NCI-H748 (cell line): ENCODE measurements around the gene MMADHC.
A peak's percentile ranks its signal among the peaks of the same experiment; 100 is the strongest.
"Not testable (repeated sequence)": the region's sequence is repeated elsewhere in the genome, so short reads cannot be mapped to it uniquely, and the experiment has no call there.

Experiments used
- DNase-seq: peaks from one replicate; lab custom pipeline; 2025; ENCODE audit not compliant: unreplicated experiment; lab: John Stamatoyannopoulos, UW

Gene MMADHC

DNA sequence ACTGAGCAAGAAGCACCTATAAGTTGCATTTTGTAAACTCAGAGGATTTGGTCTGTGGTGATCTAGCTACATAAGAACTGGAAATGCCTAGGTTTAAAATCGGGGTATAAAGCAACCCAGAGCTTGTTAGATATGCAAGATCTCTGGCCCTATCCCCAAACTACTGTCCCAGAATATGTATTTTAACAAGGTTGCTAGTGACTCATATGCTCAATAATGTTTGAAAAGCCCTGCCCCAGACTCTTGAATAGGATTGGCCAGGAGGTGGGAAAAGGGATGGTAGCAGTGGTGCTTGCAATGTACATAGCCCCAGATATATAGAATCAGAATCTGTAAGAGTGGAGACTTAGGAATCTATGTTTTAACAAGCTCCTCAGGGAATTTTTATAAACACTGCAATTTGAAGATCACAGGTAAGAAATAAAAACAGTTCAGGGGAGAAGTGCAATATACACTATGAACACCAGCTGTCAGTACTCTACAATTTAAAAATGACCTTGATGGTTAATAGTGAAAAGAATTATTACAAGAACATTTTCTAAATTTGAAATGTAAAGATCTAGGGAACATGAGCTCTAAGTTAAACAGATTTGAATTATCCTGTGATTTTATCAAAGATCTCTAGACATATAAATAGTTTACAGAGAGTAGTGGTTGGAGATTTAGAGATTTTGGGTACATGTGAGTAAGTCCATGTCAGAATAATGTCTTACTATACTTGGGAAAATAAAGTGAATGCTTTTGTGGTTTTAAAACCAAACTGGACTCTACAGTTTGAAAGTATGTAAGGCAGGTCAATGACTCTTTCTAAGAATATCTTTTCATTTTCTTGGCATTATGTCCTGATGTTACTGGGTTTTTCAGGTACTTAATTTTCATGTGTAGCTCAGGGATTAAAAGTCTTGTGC is 7.7 kb upstream of the MMADHC start:
- DNase-seq = no peak

DNA sequence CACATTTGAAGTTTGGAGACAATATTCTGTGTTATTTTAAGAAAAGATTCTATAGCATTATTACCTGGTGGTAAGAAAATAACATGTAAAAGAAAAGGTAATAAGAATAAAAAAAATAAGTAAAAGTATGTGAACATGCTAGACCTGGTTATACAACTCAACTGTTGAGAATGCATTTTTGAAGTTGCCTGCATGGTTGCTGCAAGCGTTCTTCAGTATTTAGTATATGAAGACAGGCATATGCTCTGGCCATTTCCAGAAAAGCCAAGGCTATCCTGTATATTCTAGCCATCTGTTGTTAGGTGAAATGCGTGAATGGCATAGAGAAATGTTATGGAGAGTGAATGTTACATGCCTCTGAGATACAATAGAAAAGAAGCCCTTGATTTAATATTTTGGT is 6.8 kb upstream of the MMADHC start:
- DNase-seq = no peak

DNA sequence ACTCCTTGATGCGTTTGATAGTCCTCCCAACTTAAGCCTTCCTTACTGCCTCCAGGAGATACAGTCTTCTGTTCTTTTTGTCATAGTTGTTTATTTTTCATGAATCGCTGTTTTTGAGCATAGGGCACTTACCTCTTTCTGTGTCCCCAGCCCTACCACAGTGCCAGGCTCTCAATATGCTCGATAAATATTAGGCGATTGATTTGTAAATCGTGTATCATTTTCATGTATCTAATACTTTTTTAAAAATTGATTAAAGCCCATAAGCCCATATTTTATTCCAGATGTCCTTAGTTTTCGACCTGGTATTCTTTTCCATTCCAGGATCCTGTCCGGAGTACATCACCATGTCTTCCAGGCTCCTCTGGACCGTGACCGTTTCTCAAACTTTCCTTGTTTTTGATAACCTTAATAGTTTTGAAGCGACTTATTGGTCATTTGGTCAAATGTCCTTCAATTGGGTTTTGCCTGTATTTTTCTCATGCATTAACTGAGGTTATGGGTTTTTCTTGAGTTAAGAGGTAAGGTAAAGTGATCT is 444 bp upstream of the MMADHC start:
- DNase-seq = no peak

DNA sequence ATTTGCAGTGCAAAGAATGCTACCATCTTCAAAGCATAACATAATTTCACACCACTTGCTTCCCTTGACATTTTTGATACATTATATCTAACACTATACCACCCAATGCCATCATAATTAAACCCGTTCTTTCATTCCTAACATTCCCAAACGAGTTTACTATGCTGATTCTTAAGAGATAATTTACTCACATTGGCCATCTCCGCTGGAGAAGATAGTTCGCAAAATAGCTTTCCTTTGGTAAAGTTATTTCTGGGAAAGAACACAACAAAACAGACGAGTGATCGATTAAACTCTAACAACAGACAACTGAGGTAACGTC is 716 bp downstream of the MMADHC start:
- DNase-seq = no peak

DNA sequence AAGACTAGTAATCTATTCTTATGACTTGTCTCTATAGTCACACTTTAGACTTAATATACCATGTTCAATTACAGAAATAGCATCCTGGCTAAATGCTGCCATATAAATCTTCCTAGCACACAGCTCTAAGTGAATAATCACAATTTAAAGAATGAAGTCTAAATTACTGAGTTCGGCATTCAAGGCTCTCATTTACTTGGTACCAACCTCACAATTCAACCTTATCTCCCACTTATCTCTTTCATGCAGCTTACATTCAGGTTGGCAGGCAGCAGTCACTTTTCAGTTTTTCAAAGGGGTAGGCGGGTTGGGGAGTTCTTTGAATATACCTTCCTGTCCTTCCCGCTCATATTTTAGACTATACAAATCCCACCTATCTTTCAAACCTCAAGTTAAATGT is 1.5 kb downstream of the MMADHC start:
- peak; percentile 4 for DNase-seq

DNA sequence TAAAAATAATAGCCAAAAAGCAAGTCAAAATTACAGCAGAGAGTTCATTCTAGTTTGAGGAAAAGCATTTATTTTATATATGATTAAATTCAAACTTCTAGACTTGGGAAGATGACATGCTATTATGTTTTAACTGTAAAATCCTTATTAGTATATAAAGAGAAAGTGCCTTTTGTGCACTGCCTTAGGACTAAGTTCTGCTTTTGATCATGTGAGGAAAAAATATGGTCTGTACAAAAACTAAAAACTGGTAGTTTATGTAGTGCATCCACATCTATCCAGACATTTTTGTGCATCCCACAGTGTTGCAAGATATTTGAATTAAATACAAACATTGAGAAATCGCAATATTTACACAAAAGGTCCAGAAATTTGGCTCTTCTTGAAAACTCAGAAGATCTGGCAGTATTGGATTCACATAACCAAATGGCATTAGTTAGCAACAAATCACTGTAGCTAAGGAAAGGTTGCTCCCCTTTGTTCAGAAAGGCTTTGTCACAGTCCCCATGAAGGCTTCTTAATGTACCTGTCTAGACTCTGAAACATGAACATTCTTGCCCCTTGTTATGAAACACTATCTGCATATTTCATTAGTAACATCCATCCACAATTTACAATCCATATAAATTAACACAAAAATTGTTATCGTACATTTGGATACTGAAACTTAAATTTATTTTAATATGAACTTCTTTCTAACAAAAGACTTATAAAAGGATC is 2.2 kb downstream of the MMADHC start:
- DNase-seq = no peak

DNA sequence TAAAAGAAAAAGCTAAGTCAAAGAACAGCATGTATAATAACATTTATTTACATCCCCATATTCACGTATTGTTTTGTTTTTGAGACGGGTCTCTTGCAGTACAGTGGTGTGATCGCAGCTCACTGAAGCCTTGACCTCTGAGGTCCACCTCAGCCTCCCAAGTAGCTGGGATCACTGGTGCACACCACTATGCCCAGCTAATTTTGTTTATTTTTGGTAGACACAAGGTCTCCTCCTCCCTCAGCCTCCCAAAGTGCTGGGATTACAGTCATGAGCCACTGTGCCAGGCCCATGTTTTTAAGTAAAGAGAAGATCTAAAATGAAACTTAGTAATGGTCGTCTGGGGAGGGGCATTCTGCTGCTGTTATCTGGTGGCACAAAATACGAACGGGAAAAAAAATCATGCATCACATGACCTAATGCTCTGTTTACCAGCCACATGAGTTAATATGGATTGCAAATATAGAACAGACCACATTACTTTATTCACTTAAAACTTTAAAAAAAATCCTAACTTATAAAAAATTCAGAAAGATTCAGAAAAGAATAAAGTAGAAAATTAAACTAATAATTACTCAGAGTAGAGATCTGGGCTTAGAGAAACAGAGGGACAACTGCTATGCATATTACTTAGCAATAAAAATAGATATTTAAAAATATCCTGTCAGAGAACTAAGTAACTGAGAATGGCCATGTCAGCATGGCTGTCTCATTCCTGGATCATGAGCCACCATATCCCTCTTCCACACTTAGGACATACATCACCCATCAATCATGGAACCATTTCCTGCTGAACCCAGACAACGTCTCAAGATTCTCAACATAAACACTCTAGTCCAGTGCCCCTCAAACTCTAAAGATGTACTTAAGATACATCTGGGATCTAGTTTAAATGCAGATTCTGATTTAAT is 7.3 kb downstream of the MMADHC start:
- no peak for DNase-seq

DNA sequence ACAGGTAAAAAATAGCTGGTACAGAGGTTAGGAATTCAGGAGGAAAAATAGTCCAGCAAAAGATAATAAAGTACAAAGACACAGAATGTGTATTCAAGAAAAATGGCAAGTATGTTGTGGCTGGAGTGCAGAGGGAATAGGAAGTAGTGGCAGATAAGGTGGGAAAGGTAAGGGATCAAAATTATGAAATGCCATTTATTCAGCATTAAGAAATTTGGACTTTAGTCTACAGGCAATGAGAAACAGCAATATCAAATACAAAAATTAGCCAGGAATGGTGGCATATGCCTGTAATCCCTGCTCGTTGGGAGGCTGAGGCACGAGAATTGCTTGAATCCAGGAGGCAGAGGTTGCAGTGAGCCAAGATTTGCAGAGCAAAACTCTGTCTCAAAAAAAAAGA is 10.3 kb downstream of the MMADHC start:
- DNase-seq = no peak

DNA sequence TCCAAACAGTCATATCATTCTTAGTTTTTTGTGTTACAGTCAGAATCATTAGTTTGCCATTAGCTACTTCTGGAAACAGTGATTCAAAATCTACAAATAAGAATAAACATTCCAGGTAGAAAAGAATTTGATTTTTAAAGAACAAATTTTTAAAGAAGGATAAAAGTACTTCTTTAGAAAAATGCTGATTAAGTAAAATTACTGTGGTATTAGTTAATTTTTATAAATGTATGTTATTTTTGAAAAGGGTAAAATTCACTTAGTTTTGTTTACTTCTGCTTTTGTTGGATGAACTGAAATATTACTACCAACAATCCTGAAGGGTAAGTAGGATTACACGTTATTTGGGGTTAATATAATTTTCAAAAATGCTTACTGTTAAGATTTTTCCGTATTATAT is 11.8 kb downstream of the MMADHC start:
- no peak for DNase-seq

DNA sequence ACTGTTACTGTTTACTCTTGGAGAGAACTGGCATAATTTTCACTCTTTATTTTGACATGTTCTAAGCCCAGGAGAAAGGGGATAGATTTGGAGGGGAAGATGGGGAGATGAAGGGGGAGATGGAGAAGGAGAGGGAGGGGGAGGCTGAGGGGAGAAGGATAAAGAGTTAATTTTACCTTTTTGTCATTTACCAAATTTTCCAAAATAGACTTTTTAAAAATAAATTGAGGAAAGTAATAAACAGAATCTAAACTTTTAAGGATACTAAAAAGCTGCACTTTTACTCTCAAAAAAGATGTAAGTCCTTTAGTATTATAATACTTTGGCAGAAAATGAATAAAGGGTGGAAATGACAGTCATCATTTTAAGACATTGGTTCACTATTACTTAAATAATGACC is 12.3 kb downstream of the MMADHC start:
- DNase-seq = no peak

DNA sequence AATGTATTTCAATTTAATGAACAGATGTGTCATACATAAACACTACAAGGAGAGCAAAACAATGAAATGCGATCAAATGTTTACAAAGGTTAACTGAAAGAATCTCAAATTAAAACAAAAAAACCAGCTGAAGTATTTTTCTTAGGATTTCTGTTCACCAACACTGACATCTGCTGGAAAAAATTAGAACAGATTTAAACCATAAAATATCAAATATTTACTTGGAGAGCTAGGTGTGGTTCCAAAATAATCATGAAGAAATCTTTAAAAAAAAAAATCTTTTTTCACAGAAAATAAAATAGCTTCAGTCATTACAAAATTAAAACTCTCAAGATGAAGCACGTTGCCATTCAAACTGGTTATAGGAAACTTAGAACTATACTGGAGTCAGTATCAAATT is 13.8 kb downstream of the MMADHC start:
- DNase-seq = no peak

DNA sequence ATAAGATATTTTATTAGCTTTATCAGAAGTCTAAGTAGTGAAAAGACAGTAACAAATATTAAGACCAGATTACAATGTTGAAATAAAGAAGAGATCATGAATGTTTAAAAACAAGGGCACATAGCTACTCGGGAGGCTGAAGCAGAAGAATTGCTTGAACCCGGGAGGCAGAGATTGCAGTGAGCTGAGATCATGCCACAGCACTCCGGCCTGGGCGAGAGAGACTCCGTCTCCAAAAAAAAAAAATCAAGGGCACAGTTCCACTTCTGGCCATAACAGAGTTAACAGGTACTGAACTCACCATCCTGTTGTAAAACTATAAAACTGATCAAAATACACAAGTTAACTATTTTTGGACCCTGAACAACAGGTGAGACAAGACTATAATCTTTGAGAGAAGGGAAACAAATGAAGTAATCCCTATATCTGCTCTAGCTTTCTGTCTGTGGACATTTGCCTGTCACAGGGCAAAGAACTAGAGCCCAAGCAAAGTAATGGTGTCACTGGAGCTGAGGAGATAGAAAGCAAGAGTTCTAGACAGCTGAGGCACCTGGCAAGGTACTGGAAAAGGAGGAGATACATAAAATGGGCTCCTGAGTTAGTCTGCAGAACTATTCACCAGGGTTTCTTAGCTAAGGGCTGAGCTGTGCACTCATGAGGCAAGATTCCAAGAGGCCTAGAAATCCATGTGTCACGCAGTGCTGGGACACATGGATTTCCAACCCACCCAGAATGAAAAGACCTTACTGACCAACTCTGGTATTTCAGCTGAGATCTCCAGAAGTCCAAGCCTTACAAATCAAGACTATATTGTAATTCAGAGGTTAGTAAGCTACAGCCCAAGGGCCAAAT is 15.2 kb downstream of the MMADHC start:
- DNase-seq = peak; percentile 10

DNA sequence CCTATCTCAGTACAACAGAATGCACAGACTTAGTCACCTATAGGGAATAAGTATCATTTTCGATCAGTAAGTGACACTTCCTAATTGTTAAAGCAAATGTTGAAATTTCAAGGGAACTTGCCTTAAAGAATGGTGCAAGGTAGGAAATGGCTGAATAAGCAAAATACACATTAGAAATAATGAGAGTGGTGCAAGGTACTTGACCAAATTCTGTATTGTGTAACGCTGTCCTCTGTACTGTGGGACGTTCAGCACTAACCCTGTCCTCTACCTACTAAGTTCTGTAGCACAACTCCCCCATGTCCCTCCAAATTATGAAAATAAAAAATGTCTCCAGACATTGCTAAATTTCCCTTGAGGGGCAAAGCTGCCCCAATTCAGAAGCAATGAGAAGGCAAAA is 19.4 kb downstream of the MMADHC start:
- no peak for DNase-seq

DNA sequence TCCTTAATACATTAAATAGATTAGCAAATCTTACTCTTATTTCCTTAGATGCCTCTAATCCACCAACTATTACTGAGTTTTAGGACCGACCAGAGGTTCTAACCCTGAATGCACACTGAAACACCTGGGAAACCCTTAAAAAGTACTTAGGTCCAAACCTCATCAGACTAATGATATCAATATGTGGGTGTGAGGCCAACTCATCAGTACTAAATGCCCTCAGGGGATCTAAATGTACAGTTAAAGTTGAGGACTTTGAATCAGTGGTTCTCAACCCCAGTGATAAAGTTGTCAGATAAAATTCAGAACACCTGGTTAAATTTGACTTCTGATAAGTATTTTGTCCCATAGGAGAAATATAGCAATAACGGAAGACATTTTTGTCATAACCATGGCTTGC is 20.9 kb downstream of the MMADHC start:
- no peak for DNase-seq

DNA sequence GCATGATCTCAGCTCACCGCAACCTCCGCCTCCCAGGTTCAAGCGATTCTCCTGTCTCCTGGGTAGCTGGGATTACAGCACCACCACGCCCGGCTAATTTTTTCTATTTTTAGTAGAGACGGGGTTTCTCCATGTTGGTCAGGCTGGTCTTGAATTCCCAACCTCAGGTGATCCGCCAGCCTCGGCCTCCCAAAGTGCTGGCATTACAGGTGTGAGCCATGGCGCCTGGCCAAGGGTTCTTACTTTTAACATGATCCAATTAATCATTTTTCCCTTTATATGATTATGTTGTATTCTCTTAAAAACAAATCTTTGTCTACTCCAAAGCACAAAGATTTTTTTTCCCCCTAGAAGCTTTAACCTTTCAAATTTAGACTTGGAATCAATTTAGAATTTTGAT is 21.9 kb downstream of the MMADHC start:
- not testable (repeated sequence) for DNase-seq

DNA sequence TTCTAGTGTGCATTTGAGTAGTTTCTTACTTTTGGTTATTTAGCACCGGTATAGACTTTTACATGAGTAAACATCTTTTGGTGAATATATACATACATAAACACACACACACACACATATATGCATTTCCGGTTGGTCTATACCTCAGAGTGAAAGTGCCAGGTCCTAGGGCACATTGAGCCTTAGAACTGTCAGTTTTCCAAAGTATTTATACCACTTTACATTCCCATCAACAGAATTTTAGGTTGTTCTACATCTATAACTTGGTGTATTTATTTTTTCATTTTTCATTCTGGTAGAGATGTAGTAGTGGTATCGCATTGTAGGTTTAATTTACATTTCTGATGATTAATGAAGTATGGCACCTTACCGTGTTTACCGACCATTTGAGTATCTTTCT is 22.6 kb downstream of the MMADHC start:
- DNase-seq = no peak

DNA sequence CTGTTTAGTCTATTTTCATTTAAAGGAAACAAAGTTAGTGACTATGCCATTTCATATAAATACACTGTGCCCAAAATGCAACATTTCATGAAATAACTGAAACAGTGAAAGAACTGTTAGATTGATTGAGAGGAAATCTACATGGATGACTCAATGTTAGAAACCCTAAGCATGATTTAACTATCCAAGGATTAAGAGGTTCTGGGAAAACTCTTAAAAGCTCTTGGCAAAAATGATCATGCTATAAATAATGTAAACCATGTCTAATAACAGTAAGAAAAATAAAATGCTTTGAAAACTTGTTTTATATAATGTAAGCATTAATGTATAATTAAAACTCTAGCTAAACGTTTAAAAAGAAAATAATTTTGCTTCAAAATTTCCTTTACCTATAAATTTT is 23.5 kb downstream of the MMADHC start:
- DNase-seq = no peak

DNA sequence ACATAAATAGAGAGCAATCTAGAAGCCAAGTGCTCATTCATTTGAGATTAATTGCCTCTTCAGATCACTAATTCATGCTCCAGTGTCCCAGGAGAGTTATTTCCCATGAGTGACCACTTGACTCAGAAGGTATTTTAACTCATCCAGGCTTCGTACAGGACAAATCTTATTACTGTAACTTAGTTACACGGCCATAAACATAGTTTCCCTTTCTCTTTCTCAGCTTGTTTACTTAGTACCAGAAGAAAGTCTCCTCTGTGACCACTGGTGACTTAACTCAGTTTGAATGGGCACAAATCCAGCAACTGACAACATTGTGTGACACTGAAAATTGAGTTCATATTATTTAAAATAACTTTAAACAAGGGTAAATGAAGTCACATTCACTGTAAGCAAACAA is 25.3 kb downstream of the MMADHC start:
- peak; percentile 66 for DNase-seq

DNA sequence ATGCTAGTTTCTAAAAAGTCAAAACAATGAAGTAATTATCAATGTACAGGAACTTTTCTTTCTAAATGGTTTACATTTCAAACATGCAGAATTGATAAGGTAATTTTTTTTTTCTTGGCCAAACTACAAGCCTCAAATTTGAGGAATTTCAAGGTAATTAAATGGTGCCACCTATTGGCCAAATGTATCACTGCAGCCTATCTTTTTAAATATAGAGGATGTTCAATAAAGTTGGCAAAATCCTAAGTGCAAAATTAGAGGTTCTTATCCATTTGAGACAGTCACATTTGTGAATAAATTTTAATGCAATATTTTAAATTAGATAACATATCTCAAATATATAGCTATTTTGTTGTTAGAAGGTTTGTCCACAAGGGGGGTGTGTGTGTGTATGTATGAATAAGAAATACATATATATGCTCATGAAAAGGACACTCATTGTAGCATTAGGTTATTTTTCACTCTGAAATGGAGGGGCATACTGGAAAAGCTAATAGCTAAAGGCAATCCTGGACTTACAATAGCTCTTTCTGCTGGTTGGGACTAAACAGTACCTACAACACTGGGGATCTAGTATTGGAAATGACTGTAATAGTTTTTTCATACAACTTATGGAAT is 26.2 kb downstream of the MMADHC start:
- DNase-seq = peak; percentile 56
